ENCODE data around the gene COX4I2.
A peak's percentile ranks its signal among the peaks of the same experiment; 100 is the strongest.

Gene COX4I2

DNA sequence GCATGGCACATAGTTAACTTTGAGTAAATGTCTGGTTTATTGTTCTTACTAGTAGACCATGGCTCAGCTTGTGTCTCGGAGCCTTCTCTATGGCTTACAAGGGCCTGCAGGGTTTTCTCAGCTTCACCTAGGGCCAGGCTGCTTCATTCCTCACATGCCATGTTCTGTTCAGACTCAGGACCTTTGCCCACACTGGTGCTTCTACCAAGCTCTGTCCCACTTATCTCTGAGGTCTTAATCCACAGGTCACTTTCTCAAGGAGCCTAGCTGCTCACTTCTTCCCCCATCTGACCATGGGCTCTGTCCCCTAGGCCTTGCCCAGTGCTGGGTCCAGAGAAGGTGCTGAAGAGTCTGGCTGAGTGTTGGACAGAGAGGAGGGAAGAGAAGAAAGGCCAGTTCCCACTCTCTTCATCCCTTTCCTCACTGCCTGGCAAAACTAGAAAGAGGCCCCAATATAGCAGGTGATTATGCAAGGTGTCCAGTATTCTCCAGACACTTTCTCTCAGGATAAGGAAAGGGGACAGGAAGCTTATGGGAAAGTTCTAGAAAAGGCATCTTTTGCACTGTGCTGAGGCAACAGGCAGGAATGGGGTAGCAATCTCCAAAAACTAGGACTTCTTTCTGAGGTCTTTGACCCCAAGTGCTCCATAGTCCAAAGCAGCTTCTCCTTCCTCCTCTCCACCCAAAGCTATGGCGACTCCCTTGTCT lies 40.0 kb downstream of the COX4I2 start:
- DNase-seq (ENCODE audit: low spot score) = no peak

DNA sequence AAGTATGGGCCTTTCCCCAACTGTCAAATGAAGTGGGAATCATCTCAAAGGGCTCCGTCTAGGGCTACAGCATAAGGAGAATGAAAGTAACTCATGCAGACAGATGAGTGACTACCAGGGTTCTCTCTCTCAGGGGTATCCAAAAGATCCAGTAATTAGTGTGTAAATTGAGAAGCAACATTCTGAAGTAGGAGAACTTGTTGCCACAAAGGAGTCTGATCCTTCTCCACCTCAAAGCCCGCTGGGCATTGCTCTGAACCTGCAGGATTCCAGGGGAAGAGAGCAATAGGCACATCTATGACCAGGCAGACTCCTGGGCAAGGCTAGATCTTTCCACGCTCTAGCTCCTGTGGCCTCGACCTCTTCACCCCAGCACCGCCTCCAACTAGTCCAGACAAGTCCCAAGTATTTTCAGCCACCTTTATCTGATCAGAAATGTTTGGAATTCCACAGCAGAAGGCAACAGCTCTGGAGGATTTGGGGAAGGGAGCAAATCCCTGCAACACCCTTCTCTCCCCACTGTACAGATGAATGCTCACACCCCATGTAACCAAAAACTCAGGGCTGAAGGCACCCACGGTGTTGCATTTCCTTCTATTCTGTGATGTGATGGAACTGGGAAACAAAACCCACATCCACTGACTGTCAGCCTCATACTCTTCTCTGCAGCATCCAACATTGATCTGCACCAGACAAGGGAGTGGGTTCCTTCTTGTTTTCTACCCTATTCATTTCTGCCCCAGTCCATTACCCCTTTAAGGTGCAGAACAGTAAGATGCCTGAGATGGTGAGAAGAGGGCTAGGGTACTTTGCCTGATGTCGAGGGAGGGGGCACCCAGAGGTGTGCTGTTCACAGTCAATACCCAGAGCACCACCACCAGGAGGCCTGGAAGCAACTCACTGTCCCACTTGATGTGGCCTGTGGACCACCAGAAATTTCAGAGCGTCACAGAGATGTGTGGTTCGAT lies 41.0 kb downstream of the COX4I2 start:
- peak; percentile 79 for DNase-seq (ENCODE audit: low spot score)

DNA sequence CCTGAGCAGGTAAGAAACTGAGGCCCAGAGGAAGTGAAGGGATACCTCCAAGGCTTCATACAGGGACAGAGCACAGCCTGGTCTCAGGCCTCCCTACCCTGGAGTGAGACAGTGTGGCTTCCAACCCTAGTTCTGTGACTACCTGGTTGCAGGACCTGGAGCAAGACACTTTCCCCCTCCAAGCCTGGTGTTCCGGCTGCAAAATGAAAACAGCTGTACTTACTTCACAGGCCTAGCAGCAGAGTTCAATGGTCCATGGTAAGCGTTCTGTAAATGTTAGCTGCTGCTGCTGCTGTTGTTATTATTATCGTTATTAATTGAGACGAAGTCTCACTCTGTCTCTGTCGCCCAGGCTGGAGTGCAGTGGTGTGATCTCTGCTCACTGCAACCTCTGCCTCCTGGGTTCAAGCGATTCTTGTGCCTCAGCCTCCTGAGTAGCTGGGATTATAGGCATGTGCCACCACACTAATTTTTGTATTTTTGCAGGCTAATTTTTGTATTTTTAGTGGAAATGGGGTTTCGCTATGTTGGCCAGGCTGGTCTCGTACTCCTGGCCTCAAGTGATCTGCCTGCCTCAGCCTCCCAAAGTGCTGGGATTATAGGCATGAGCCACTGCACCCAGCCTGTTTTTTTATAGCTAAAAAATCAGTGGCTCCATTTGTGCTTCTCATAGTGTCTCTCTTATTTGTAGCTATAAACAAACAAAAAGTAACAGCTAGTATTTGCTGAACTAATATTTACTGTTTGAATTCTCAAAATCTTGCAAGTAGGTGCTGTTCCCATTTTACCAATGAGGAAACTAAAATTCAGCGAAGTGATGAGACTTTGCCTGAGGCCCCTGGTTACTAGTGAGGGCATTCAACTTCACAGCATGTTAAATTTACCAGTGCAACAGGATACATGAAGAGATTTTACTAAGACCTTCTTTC lies 41.9 kb downstream of the COX4I2 start:
- no peak for DNase-seq (ENCODE audit: low spot score)

GRCh38 chr20:31680286-31681127 lies 42.8 kb downstream of the COX4I2 start:
- no peak for DNase-seq (ENCODE audit: low spot score)

GRCh38 chr20:31681128-31681727 lies 43.5 kb downstream of the COX4I2 start:
- DNase-seq (ENCODE audit: low spot score) = no peak

DNA sequence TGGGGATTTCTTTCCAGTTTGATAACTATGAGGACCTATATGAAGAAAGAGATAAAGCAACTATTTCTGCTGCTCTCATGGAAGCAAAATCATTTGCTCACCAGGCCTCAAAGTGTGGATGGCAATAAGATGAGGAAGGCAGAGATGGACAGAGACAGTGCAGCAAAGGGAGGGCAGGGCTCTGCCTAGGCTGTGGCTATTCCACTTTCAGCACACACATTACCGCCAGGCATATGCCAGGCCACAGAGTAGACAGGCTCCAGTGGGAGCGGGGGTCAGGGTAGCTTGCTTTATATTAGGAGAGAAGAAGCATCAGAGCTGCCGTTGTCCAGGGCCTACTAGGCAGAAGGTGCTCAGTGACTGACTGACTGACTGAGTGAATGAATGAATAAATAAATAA lies 44.1 kb downstream of the COX4I2 start:
- DNase-seq (ENCODE audit: low spot score) = no peak

GRCh38 chr20:31682352-31682751 lies 44.6 kb downstream of the COX4I2 start:
- no peak for DNase-seq (ENCODE audit: low spot score)

GRCh38 chr20:31682927-31683326 lies 45.2 kb downstream of the COX4I2 start:
- no peak for DNase-seq (ENCODE audit: low spot score)

DNA sequence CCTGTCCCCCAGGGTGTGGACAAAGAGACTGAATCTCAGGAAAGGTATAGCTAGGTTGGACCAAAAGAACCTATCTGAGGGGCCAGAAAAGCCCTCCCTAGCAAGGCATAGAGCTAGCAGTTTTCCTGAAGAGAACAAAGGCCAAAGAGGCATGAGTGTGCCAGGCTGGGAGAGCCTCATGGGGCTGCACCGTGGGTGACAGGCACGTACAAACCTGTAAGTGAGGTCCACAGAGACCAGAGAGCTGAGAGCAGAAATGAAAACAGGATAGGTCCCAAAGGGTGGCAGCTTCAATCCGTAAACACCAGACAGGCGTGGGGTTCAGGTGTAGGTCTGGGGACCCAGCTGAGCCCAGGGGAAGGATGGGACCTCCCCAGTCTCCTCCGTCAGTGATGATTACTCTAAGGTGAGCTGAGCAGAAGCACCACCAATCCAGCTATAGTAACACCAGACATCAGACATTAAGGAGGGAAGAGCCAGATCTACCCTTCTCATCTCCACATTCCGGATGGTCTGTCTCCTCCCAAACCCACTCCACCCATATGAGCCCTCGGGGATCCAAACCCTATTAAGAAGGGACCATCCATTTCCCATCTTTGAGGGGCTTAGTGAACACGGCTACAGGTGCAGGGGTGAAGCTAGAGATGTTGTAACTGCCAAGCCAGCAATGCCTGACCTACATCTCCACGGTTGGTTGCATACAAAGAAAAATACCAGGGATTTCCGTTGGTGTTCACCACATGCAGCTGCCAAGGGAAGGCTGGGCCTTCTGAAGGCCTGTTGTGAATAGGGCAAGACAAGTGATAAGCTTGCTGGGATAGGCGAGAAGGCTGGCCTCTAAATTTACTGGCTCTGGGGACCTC lies 46.7 kb downstream of the COX4I2 start:
- peak; percentile 81 for DNase-seq (ENCODE audit: low spot score)

- peak; percentile 57 for DNase-seq (ENCODE audit: low spot score)
Measured at GRCh38 chr20:31685853-31686643, 48.3 kb downstream of the COX4I2 start.

GRCh38 chr20:31687777-31688176 lies 50.1 kb downstream of the COX4I2 start:
- DNase-seq (ENCODE audit: low spot score) = no peak

GRCh38 chr20:31689141-31689540 lies 51.4 kb downstream of the COX4I2 start:
- no peak for DNase-seq (ENCODE audit: low spot score)

GRCh38 chr20:31690124-31690666 lies 52.5 kb downstream of the COX4I2 start:
- DNase-seq (ENCODE audit: low spot score) = no peak

DNA sequence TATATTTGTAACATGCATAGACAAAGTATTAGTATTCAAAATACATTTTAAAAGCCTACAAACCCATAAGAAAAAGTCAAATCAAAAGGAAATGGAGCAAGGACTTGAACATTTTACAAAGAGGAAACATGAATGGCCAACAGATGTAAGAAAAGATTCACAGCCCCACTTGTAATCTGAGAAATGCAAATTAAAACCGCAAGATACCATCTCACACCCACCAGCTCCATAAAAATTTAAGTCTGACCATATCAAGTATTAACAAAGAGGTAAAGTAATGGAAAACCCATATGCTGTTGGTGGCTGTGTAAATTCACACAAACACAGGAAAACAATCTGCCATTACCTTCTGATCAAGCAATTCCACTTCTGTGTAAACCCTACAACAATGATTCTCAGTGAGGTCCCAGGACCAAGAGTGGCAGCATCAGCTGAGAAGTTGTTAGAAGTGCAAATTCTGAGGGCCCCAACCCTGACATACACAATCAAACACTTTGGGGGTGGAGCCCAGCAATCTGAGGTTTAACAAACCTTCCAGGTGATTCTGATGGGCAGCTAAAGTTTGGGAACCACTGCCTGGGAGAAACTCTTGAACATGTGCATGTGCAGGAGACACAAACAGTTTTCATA lies 54.0 kb downstream of the COX4I2 start:
- DNase-seq (ENCODE audit: low spot score) = no peak

GRCh38 chr20:31693402-31693801 lies 55.7 kb downstream of the COX4I2 start:
- no peak for DNase-seq (ENCODE audit: low spot score)

GRCh38 chr20:31693987-31694661 lies 56.4 kb downstream of the COX4I2 start:
- DNase-seq (ENCODE audit: low spot score) = no peak
